HCT116 (cell line): Measurements from ENCODE around the gene PRSS2.

ENCODE experiments used
- CBX3 ChIP-seq: IDR thresholded peaks from 2 replicates; pipeline ENCODE4 v1.6.1; 2012; ENCODE audit warnings: low read depth
- EGR1 ChIP-seq: IDR thresholded peaks from 2 replicates; pipeline ENCODE4 v1.6.1; 2012; ENCODE audit warnings: low read depth
- EZH2 ChIP-seq: fragments of 200-600 bp; sonication (generic); IDR thresholded peaks from 2 replicates; pipeline ENCODE4 v1.6.1; 2017; ENCODE audit warnings: antibody characterized with exemption, mixed run types
- JUND ChIP-seq: IDR thresholded peaks from 2 replicates; pipeline ENCODE4 v1.6.1; 2012
- MAX ChIP-seq: IDR thresholded peaks from 2 replicates; pipeline ENCODE4 v1.6.1; 2012
- POLR2A ChIP-seq: IDR thresholded peaks from 2 replicates; pipeline ENCODE4 v1.7.0; 2011; ENCODE audit warnings: borderline replicate concordance; ENCODE audit not compliant: insufficient read depth, insufficient read length; ENCODE audit errors: extremely low read depth
- POLR2AphosphoS5 ChIP-seq: IDR thresholded peaks from 2 replicates; pipeline ENCODE4 v1.6.1; 2011; ENCODE audit warnings: mild to moderate bottlenecking, low read depth, low read length, moderate library complexity
- RAD21 ChIP-seq: IDR thresholded peaks from 2 replicates; pipeline ENCODE4 v1.6.1; 2012; ENCODE audit warnings: low read depth, mild to moderate bottlenecking
- SP1 ChIP-seq: IDR thresholded peaks from 2 replicates; pipeline ENCODE4 v1.6.1; 2012; ENCODE audit warnings: low read depth
- YY1 ChIP-seq: IDR thresholded peaks from 2 replicates; pipeline ENCODE4 v1.6.1; 2011; ENCODE audit warnings: low read length, low read depth, moderate library complexity, mild to moderate bottlenecking; ENCODE audit not compliant: insufficient replicate concordance; ENCODE audit errors: extremely low read depth
- ZFX ChIP-seq: fragments of 450-650 bp; IDR thresholded peaks from 2 replicates; pipeline ENCODE4 v1.6.1; 2017
- TF ChIP-seq, protein P1 (sequence below), 3 experiments: fragments of 200-600 bp in 1 of 3; sonication (generic) in 1 of 3; IDR thresholded peaks in 2 of 3; conservative IDR thresholded peaks in 1 of 3; 2 replicates each; pipeline ENCODE4 v1.5.1; 2012 to 2017; ENCODE audit warnings: low read depth in 2 of 3, low read length in 2 of 3, antibody characterized with exemption in 1 of 3, borderline replicate concordance in 1 of 3, control low read depth in 1 of 3, mild to moderate bottlenecking in 1 of 3, mixed read lengths in 1 of 3, mixed run types in 1 of 3, moderate library complexity in 1 of 3; ENCODE audit not compliant: insufficient read depth in 1 of 3
- TF ChIP-seq, protein P2 (sequence below): IDR thresholded peaks from 2 replicates; pipeline ENCODE4 v1.6.1; 2012; ENCODE audit warnings: low read depth
- TF ChIP-seq, protein P3 (sequence below): IDR thresholded peaks from 2 replicates; pipeline ENCODE4 v1.6.1; 2012

DNA sequence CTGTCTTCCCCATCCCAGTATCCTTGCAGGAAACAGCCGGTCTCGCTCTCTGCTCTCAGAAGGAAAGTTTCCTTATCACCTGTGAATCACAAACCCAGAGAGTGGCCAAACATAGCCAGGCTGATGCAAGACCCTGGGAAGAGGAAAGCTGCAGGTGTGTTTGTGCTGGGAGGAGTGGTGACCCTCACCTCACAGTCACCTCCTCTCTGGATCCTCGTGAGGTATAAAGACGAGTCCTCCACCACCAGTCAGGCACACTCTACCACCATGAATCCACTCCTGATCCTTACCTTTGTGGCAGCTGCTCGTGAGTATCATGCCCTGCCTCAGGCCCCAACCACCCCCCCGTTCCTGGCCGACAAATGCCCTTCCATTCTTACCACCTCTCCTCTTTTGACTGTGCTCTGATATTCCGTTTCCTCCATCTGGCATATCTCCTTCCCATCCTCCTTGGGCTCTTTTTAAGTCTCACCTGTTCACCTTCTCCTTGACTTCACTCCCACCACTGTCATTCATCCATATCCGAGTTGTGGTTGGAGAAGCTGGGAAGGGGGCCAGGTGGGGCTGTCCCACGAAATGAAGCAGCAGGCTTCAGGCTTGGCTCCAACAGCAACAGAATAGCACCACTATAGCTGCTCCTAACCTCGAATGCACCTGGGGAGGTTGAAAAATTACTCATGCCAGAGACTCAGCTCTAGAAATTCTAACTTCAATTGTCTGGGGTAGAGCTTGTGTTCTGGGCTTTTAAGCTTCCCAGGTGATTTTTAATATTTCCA, 21.4 kb upstream of the PRSS2 start, which contains the start of gene PRSS1:
- TF ChIP-seq, protein P1, sequence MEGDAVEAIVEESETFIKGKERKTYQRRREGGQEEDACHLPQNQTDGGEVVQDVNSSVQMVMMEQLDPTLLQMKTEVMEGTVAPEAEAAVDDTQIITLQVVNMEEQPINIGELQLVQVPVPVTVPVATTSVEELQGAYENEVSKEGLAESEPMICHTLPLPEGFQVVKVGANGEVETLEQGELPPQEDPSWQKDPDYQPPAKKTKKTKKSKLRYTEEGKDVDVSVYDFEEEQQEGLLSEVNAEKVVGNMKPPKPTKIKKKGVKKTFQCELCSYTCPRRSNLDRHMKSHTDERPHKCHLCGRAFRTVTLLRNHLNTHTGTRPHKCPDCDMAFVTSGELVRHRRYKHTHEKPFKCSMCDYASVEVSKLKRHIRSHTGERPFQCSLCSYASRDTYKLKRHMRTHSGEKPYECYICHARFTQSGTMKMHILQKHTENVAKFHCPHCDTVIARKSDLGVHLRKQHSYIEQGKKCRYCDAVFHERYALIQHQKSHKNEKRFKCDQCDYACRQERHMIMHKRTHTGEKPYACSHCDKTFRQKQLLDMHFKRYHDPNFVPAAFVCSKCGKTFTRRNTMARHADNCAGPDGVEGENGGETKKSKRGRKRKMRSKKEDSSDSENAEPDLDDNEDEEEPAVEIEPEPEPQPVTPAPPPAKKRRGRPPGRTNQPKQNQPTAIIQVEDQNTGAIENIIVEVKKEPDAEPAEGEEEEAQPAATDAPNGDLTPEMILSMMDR (IDR thresholded peaks at IDR 0.05 in 2 of 3, conservative IDR thresholded peaks at IDR 0.05 in 1 of 3; ENCODE audit: borderline replicate concordance in 1 of 3, insufficient read depth in 1 of 3, low read depth in 2 of 3, low read length in 2 of 3) = no peak
- no peak for TF ChIP-seq EZH2
- no peak for TF ChIP-seq POLR2A
- TF ChIP-seq SP1 = no peak
- no peak for TF ChIP-seq YY1
- TF ChIP-seq EGR1 = no peak
- no peak for TF ChIP-seq JUND
- TF ChIP-seq RAD21 = no peak
- TF ChIP-seq, protein P2, sequence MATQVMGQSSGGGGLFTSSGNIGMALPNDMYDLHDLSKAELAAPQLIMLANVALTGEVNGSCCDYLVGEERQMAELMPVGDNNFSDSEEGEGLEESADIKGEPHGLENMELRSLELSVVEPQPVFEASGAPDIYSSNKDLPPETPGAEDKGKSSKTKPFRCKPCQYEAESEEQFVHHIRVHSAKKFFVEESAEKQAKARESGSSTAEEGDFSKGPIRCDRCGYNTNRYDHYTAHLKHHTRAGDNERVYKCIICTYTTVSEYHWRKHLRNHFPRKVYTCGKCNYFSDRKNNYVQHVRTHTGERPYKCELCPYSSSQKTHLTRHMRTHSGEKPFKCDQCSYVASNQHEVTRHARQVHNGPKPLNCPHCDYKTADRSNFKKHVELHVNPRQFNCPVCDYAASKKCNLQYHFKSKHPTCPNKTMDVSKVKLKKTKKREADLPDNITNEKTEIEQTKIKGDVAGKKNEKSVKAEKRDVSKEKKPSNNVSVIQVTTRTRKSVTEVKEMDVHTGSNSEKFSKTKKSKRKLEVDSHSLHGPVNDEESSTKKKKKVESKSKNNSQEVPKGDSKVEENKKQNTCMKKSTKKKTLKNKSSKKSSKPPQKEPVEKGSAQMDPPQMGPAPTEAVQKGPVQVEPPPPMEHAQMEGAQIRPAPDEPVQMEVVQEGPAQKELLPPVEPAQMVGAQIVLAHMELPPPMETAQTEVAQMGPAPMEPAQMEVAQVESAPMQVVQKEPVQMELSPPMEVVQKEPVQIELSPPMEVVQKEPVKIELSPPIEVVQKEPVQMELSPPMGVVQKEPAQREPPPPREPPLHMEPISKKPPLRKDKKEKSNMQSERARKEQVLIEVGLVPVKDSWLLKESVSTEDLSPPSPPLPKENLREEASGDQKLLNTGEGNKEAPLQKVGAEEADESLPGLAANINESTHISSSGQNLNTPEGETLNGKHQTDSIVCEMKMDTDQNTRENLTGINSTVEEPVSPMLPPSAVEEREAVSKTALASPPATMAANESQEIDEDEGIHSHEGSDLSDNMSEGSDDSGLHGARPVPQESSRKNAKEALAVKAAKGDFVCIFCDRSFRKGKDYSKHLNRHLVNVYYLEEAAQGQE = no peak
- TF ChIP-seq CBX3 = no peak
- no peak for TF ChIP-seq ZFX
- no peak for TF ChIP-seq POLR2AphosphoS5
- TF ChIP-seq MAX = no peak
- TF ChIP-seq, protein P3, sequence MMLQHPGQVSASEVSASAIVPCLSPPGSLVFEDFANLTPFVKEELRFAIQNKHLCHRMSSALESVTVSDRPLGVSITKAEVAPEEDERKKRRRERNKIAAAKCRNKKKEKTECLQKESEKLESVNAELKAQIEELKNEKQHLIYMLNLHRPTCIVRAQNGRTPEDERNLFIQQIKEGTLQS = no peak
